ENCODE measurements around the gene FAF1.

DNA sequence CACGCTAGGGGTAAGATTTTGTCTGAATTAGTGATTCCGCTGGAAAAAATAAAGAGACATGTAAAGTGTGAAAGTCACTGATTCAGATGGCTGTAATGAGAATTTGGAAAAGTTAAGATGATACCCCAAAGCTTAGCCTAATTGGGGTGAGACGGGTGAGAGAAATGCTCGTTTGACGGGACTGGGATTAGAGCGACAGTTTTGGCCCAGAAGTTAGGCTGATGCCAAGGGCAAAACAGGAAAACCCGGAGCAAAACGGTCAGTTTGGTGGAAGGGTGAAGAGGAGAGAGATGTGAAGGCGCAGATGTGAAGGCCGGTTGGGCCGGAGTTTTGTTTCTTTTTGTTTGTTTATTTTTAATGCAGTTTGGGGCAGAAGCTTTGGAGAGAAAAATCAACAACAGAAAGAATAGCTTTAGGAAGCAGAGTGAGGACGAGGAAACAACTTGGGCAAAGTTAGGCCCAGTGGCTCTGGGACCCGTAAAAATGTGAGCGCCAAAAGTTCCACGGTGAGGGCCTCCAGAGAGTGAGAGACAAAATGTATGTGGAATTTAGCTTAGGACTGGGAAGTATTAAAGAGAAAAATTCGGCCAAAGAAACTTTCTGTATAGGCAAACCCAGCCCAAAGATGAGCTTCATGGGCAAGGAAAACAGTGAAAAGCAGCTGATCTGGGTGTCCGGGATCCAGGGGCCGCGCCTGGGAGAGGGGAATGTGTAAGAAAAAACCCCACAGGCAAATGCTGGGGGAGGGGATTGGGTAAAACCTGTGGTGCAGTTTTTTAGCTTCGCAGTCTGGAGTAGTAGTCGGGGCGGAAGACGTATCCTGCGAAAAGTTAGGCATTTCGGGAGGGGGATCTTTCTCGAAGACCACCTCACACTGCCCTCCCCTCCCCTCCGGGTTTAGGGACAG, 538.0 kb downstream of the FAF1 start:
- TF ChIP-seq, protein P1, sequence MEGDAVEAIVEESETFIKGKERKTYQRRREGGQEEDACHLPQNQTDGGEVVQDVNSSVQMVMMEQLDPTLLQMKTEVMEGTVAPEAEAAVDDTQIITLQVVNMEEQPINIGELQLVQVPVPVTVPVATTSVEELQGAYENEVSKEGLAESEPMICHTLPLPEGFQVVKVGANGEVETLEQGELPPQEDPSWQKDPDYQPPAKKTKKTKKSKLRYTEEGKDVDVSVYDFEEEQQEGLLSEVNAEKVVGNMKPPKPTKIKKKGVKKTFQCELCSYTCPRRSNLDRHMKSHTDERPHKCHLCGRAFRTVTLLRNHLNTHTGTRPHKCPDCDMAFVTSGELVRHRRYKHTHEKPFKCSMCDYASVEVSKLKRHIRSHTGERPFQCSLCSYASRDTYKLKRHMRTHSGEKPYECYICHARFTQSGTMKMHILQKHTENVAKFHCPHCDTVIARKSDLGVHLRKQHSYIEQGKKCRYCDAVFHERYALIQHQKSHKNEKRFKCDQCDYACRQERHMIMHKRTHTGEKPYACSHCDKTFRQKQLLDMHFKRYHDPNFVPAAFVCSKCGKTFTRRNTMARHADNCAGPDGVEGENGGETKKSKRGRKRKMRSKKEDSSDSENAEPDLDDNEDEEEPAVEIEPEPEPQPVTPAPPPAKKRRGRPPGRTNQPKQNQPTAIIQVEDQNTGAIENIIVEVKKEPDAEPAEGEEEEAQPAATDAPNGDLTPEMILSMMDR (IDR thresholded peaks at IDR 0.05), result no peak
- TF ChIP-seq EP300 (IDR thresholded peaks at IDR 0.05), result no peak
- no peak for TF ChIP-seq POLR2A (IDR thresholded peaks at IDR 0.05)

Data from ovary (tissue), 3 donors.